ENCODE measurements around the gene MAP2K5.

Gene MAP2K5

DNA sequence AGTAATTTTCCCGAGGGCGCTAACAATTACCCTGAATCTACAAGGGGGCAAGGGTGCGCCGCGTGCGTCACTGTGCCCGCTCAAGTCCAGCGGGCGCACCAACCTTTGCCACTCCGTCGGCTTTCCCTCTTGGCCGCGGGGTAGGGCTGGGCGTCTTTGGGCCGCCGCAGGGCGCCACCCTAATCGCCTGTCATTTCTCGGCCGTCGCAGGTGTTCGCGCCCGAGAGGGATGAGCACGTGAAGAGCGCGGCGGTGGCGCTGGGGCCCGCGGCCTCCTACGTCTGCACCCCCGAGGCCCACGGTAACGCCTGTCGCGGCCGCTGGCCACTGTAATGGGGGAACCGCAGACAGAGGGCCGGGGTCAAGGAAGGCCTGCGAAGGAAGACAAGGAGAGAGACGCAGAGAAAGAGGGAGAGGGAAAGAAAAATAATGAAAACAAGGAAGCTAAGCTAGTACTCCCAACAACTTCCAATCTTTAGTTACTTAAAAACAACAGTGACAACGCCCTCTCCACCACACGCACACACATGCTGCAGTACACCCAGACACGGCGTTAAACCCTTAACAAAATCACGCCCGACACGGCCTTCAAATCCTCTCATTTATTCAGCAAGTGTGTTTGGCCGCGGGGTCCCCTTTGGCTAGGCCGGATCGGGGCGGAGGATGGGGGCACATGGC is 286.6 kb downstream of the MAP2K5 start:
- DNase-seq, result no peak

DNA sequence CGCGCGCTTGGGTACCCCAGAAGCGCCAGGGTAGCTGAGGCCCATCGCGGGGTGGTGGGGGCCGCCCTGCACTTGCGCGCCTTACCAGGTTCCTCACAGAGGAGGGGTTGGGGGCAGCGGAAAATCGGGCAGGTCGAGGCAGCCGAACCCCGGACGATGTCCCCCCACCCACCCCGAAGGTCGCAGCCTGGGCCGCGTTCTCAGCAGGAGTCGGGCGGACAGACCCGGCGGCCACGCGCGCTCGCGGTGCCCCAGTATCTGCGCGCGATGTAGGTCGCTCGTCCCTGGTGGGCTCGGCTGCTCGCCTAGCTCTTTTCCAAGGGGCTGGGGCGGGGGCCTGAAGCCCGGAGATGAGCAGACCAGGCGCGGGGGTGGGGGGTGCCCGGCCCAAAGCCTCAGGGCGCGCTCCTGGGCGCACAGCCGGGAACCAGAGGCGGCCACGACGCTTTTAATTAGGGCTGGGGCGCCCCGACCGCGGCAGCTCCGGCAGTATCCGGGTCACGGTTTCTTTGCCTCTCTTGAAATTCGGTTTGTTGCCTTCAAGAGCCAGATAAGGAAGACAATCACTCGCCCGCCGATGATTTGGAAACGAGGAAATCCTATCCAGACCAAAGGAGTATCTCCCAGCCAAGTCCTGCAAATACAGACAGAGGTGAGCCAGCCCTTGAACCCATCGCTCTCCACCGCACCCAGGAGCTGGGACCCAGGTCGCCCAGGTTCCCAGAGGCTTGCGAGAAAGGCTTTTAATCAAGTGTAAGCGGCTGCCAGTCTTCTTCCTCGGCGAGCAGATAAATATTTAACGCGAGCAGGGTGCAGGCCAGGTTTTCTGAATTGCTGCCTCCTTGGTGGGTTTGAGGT is 287.4 kb downstream of the MAP2K5 start:
- no peak for DNase-seq

DNA sequence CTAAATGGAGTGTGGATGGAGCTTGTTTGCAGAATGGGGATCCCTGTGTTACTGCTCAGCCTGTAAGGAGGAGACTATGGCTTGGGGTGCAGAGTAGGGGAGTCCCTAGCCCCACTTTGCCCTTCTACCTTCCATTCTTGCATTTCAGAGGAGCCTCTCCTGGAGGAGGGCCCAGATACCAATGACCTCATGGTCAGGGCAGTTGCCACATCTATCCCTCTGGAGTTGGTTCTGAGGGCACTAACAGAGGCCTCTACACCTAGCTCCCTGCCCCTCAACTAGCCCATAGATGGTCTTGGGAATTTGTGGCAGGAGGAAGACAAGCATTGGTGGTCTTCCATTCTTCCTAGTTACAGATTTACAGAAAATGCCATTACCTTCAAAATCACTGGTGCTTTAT is 288.9 kb downstream of the MAP2K5 start:
- no peak for DNase-seq

DNA sequence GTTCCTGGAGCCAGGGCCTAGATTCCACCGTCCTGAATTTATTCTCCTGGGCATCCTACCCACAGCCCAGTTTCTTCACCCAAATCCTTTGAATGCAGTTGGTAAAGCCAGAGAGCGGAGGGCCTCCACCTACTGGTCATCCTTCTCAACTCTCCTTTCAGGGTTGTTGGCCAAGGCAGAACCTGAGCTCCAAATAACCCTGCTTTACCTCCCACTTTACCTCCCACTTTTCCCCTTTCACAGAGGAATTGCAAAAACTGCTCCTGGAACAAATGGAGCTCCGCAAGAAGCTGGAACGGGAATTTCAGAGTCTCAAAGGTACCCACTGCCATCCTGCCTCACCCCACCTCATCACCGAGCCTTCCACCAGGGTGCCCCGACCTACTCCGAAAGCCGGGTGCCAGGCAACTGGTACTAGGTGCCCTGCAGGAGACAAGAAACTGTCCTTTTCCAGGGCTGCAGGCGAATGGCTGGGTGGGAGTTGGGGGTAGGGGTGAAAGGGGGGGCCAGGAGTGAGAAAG is 289.6 kb downstream of the MAP2K5 start:
- DNase-seq, result no peak

DNA sequence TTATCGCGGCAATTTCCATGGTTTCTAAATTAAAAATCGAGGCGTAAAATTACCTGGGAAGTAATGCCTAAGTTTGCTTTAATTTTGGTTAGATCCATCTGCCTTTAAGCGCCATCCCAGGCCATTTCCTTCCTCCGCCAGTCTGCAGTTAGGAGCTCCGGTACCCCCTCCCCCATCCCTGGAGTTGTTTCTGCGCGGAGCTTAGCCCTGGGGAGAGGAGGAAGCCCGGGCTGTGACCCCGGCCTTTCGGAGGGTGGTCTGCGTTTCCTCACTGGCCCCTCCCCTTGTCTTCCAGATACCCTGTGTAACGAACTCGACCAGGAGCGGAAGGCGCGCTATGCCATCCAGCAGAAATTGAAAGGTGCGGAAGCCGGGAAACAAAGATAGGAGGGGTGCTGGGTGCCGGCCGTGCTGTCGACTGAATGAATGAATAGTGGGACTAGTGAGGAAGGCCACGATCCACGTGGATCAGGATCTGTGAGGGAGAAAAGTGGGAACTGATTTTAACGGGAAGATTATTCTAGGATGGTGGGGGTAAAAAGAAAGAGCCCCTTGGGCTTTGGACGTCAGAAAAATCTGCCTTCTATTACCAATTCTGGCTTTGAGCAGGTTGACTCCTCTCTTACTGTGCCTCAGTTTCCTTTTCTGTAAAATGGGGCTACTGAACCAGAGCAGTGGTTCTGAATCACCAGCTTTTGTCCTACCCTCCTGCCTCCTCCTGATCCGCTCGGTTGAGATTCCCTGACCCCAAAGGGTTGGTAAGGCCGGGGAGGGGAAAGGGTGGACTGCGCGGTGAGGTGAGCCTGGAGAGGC is 290.6 kb downstream of the MAP2K5 start:
- no peak for DNase-seq

DNA sequence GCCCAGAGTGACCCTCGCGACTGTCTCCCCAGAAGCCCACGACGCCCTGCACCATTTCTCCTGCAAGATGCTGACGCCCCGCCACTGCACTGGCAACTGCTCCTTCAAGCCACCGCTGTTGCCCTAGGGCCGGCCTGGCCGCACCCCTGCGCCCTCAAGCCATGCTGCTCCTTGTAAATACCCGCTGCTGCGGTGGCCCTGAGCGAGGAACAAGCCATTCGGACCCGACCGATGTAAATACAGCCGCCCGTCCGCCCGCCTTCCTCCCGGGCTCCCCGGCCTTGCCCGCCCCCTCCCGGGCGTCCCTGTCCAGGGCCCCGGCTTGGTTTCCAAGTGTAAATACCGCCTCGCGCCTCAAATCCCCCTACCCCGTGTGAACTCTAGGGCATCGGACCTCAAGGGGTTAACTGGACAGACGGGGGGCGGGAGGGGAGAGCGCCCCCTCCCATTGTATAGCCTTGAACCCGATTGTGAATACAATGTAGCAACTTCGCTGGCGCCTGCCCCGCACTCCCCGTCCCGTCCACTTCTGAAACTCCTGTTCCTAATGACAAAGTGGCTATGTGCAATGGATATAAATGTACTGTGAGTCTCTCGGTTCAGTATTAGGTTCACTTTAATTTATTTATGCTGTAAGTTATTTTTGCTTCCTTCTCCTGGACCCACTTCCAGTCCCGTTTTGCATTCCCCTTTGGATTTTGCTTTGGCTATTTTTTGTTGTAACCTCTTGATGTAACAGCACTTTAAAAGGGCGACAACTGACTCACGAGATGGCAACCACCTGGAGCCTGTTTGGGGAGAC is 291.4 kb downstream of the MAP2K5 start:
- no peak for DNase-seq

DNA sequence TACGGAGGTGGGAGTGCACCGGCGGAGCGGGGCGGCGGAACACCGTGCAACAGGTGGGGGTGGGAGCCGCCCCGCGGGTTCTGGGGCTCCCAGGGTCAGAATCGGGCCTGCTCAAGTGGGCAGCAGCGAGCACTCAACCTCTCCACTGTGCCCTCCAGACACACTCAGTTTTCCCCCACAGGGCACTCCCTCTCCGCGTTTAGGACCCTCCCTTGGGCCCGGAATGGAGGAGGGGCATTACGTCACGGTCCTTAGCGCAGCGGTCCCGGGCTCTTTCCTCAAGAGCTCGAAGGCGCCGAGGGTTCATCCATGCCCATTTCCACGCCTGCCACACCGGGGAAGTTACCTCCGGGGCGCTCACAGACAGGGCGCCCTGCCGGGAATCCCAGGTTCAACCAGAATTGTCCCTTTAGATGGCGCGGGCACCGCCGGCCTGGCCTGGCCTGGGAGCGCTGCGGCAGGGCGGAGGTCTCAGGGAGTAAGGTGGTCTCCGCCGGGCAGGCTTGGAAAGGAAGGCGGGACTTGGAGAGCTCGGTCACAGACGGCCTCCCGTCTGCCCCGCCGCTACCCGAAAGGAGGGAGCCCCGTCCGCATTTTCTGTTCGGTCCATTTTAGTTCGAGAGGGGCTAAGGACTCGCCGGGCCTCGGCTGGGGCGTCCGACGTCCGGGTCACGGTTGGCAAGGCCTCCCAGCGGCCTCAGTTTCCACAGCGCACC is 292.2 kb downstream of the MAP2K5 start:
- no peak for DNase-seq

DNA sequence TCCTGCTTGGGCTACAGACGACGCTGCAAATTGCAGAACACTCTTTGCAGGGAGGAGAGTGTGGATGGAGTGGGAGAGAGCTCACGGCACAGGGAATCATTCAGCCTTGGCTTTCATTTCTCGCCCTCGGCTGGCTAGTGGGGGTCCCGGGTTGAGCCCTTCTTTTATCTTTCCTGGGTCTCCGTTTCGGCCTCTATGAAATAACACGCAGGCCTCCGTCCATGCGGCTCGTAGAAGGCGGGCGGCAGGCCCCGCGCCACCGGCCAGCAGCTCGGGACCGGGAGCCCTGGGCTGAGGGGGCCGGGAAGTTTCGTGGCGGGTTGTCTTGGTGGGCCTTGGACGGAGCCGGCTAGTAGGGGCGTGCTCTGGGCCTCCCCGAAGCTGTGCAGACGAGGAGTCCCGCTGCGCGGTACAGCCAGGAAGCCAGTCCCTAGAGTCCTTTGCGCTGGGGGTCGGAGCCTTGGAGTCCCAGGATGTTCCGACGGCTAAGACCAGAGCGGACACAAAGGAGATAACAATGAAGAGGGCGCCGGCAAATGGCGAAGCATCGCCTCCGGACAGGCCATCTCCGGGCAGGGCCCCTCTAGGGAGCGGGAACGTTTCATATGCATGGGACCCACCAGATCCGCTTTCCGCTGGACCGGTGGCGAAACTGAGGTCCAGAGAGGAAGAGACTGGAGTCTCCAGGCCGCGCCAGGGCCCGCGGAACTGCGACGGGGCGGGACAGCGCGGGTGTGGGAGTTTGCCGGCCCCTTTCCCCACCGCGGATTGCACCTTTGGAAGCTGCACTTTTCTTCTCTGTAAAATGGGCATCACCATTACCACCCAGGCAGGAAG is 293.0 kb downstream of the MAP2K5 start:
- DNase-seq, result no peak

DNA sequence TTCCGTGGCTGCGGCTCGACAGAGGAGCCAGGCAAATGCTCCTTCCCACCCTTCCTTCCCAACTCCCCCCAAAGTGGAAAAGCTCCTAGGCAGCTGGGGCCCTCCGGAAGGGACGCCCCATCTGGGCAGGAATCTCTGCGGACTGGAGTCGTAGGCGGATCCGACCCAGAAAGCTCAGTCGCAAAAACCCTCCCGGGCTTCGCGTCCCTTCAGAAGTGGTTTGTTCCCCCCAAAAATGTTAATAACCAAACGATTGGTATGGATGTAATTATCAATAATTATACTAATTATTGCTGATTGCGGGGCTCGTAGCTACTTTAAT is 293.6 kb downstream of the MAP2K5 start:
- no peak for DNase-seq

DNA sequence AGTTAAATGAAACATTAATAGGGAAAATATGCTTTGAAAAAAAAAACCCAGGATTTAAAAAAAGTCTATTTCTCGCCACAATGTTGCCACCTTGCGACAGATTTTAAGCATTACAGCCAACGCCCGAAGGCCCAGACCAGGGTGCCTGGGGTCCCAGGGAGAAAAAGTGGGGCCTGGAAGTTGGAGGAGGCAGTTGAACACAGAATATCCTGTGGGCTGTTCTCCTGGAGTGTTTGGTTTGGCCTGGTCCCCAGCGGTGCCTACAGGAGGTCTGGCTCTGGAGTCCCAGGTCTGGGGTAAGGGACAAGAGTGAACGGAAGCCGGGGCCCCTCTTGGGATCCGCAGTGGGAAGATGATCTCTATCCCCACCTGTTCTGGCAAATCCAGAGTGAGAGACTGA is 294.0 kb downstream of the MAP2K5 start:
- no peak for DNase-seq

DNA sequence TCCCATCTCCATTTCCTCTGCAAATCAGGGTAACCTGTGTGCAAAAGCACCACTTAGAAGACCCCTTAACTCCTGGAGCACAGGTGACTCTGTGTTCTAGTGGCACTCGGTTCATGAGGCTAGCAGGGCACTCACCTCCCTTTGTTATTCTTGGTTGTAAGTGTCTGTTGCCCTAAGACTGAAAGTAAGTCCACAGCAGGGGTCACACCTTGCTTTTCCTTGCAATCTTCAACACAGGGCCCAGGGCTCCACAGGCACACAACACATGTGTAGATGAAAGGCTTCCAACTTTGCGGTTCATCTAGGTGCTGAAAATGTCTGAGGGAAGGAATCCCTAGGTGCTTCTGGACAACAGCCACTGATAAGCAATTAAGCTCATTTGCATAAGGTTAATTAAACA is 294.5 kb downstream of the MAP2K5 start:
- no peak for DNase-seq

DNA sequence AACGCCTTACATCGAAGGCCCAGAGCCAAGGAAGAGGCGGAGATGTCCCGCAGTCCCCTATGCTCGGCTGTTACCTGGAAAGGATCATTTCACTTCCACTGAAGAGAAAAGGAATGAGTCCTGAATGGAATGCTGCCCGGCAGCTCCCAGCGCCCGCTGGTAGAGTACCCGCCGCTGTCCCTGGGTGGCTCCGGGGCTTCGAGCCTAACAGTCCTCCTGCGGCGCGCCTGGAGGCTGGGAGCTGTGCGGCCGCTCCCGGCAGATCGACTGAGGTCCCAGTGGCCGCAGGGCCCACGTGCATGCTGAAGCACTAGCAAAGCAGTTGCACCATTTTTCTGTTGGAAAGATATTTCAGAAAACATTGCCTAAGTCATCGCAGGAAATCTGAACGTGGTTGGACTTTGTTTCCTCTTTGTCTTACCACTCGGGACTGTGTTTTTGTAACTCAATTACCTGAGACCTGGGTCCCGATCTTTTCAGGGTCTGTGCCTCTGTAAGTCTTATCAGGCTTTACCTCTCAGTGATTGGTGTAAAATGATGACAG is 296.4 kb downstream of the MAP2K5 start:
- no peak for DNase-seq

DNA sequence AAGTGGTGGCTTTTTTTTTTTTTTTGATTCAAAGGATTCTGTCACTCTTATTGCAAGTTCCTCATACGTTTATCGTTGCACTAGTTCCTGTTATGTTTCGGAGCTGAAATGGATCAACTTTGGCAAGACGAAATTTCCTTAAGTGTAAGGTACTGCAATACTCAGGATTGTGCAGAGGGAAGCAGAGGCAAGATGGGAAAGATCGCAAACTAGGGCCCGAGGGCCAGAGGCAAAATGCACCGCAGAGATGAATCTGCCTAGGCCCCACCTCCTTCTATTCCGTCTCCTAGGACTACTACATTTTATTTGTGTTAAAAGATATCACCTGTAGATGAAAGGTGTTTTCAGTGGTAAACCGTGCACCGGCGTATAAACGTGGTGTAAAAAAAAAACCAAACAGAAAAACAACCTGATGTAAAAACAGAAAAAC is 297.0 kb downstream of the MAP2K5 start:
- peak; percentile 70 for DNase-seq

DNA sequence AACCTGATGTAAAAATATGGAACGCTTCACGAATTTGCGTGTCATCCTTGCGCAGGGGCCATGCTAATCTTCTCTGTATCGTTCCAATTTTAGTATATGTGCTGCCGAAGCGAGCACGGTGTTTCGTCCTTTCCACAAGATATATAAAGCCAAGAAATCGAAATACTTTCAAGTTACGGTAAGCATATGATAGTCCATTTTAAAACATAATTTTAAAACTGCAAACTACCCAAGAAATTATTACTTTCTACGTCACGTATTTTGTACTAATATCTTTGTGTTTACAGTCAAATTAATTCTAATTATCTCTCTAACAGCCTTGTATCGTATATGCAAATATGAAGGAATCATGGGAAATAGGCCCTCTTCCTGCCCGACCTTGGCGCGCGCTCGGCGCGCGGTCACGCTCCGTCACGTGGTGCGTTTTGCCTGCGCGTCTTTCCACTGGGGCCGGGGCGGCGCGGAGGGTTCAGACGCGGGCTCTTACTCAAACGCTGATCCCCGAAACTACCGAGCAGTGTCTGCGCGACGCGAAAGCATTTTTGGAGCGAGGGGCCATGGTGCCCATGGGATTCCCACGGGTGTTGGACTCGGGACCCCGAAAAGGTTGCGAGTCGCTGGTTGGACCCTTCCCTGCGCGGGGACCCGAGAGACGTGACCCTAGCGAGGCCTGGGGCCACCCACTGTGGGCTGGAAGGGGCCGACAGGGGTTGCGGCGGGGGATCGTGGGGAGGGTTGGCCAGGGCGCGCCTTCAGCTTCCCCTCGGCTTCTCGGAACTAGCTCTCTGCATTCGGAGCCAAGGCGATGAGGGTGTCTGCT is 297.6 kb downstream of the MAP2K5 start, which contains the start of gene RNU6-1:
TSS of gene RNU6-1 (minus strand) at position 117 of the 820 bp plus-strand sequence.
- peak; percentile 76 for DNase-seq

DNA sequence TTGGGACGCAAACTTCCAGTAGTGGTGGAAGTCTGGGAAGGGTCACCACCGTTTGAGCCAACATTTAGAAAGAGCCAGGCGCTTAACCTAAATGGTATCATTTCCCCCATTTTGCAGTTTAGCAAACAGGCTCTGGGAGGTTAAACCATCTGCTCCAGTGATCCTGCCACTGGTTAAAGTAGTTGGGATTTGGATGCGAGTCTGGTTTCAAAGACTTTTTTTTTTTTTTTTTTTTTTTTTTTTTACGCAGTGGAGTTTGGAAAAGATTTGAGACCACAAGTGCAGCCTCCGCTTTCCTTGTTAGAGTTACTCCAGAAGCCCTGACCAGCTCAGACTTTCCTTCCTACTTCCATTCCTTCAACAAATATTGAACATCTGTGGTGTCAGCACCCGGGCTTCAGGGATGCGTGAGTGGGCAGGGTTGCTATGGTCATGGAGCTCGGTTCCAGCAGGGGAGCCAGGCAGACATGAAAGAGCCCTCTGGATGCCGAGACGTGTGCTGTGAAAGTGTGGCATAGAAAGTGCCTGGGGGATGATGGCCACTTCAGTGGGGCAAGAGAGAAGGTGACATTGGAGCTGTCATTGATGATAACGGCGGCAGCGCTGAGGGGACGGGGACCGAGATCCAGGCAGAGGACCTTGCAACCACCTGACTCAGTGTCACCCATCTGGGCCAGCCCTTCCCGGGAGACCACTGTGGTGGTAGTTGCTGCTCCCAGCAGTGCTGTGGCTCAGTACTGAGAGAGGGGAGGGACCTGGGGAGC is 298.4 kb downstream of the MAP2K5 start:
- no peak for DNase-seq

DNA sequence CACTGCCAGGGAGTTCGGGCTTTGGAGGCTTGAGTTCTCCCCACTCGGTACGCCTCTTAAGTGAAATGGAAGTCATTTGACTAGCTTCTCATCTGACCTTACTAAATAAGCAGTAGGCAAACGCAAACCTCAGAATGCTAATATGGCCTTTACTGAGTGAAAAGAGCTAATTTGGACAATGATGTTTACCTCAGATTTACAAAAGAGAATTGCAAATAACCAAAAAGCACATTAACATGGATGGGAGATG is 298.9 kb downstream of the MAP2K5 start:
- no peak for DNase-seq

DNA sequence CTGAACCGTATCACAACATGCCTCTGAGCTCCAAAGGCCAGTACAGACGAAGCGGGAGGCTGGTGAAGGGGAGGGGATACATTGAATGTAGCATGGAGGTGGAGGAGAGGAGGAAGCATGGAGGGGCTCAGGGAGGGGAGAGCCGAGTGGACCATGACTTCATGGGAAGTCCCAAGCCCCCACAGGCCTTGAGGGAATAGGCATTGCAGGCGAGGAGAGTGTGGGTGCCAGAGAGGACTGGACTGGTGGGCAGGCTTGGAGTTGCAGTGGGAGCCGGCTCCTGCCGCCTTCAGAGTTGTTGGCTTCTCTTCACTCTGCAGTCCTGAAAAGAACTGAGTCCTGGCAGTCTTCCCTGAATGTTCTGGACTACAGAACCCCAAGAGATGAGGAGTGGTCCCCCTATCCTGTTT is 300.6 kb downstream of the MAP2K5 start:
- DNase-seq, result no peak

DNA sequence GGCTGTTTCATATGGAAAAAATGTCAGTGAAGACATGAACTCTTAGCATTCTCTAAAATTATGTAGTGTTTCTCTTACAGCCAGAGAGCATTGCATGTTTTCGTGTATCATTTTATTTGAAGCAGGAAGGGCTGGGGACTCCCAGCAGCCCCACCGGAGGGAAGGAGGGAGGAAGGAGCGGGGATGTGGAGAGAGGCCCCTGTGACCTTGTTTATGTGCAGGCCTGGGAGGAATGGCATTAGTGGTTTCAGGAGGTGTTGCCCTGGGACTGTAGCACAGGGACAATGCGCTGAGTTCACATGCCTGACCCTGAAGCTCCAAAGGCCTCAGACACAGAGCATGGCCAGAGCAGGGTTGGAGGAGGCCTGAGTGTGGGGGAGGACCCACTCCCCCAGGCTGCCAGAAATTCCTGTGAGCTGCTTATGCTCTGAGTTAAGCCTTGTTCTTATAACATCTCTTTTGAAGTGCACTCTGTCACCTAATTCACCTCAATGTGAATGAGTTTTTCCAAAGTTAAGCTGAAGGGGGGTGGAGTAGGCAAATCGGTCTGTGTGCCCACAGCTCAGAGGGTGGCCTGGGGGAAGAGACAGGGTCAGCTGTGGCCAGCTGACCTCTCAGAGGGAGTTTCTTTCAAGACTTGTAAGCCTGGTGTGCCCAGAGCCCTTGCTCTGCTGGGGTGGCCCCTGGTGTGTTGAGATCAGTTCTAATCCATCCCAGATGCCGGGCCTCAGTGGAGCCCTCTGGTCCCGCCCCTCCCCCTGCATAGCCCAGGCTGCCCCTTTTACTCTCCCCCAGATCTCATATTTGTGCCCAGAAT is 301.3 kb downstream of the MAP2K5 start:
- no peak for DNase-seq
